A549 treated with AZD9567 at 1 μM for 4 hours (cell line): ENCODE data around the gene IFNAR2. TPM values are rescaled to one million over a fixed set of nuclear protein-coding genes. Genes with fewer than 3 reads are reported as not detected.

ENCODE experiments used
- total RNA-seq: library from RNA; stranded (reverse); fragments of 200-300 nt; extraction: Qiagen RNA extraction; gene quantifications from 5 replicates; pipeline ENCODE4 v1.2.3, GENCODE V29; 2022; ENCODE audit not compliant: insufficient read depth

IFNAR2 gene
- 14.6 to 25.2 TPM (median 16.1 TPM) in 5 replicates for total RNA-seq

DNA sequence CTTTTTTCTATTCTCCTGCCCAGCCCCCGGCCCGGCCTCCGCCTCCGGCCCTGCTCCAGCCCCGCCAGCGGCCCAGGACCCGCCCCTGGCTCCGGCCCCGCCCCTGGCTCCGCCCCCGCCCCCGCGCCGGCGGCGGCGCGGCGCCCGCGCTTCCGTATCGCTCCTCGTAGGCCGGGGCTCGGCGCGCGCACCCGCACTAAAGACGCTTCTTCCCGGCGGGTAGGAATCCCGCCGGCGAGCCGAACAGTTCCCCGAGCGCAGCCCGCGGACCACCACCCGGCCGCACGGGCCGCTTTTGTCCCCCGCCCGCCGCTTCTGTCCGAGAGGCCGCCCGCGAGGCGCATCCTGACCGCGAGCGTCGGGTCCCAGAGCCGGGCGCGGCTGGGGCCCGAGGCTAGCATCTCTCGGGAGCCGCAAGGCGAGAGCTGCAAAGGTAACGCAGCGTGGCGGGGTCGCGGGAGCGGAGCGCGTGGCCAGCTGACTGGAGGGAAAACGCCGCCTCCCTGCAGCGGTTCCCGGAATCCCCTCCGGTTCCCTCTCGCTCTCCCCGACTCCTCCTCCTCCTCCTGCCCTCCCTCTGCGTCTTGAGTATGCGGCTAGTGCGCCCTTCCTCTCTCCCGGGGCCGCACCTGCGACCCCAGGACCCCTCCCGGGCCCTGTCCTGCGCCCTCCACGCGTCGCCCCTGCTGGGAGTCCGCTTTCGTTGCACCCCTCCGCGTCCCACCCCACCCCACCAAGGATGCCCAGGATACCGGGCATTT, at the start of gene IFNAR2:
Gene IFNAR2, plus strand, starts transcription at position 155 of the 761 bp plus-strand sequence. CDS start 11,985 bp downstream, outside the sequence.

DNA sequence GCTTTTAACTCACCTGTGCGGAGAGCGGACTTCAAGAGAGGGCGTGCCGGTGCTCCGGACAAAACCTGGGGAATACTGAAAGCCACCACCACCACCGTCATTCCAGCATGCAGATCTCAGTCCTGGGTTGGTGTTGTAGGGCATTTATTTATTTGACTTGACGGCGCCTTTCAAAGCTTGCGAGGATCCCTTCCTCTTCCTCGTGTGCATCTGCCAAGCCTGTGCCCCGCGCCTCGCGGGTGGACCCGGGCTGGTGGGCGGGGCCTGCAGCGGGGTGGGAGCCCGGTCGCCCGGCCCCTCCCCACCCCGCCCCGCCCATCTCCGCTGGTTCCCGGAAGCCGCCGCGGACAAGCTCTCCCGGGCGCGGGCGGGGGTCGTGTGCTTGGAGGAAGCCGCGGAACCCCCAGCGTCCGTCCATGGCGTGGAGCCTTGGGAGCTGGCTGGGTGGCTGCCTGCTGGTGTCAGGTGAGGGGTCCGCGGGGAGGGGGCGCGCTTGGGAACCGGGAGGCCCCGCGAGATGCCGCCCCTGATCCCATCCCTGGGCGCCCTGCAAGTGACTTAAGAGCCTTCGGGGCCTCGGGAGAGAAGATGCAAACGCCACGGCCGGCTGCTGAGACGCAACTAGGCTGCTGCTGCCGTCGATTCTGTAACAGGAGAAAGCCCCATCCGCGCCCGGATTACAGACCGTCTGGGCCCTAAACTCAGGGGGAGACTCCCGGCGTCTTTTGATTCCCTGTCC, 36.5 kb downstream of the IFNAR2 start, which contains the start of gene IL10RB:
Gene IL10RB, plus strand, starts transcription at position 318 of the 739 bp plus-strand sequence. Its CDS starts 99 bp downstream, at position 417.

Other genes starting within 250 kb of the IFNAR2 start
- not detected in 5 replicates for gene OLIG2, start 204.0 kb upstream of the IFNAR2 start, total RNA-seq
- gene OLIG1, start 159.8 kb upstream of the IFNAR2 start, total RNA-seq = 0.10 TPM in 1 of 5 replicates, not detected in the others
- gene IL10RB, start 36.4 kb downstream of the IFNAR2 start, total RNA-seq = 12.7 to 18.2 TPM (median 17.5 TPM) in 5 replicates
- 12.8 to 18.1 TPM (median 15.5 TPM) in 5 replicates for gene IFNAR1, start 95.0 kb downstream of the IFNAR2 start, total RNA-seq
- gene IFNGR2, start 173.5 kb downstream of the IFNAR2 start, total RNA-seq = 49.3 to 63.0 TPM (median 53.4 TPM) in 5 replicates